DMS53 (cell line): Measurements from ENCODE around the gene KRT4.
"Not testable (repeated sequence)": the region's sequence is repeated elsewhere in the genome, so short reads cannot be mapped to it uniquely, and the experiment has no call there.

Experiments
- DNase-seq: peaks from one replicate; lab custom pipeline; 2025; lab: John Stamatoyannopoulos, UW

The KRT4 gene

GRCh38 chr12:52772772-52773171, 41.1 kb downstream of the KRT4 start:
- no peak for DNase-seq

- DNase-seq, result no peak
These were observed 41.7 kb downstream of the KRT4 start for GRCh38 chr12:52772188-52772587.

- no peak for DNase-seq
These were observed 42.4 kb downstream of the KRT4 start for GRCh38 chr12:52771505-52771904.

- no peak for DNase-seq
These were observed 42.8 kb downstream of the KRT4 start for GRCh38 chr12:52771088-52771487.

- DNase-seq, result no peak
These were observed 44.0 kb downstream of the KRT4 start for GRCh38 chr12:52769946-52770345.

- no peak for DNase-seq
These were observed 44.6 kb downstream of the KRT4 start for GRCh38 chr12:52769354-52769753.

- DNase-seq, result no peak
These were observed 45.3 kb downstream of the KRT4 start for GRCh38 chr12:52768479-52769200.

GRCh38 chr12:52767427-52767826, 46.5 kb downstream of the KRT4 start:
- DNase-seq, result no peak

GRCh38 chr12:52767020-52767379, 46.9 kb downstream of the KRT4 start:
- no peak for DNase-seq

- DNase-seq, result no peak
These were observed 47.4 kb downstream of the KRT4 start for GRCh38 chr12:52766351-52767019.

GRCh38 chr12:52765702-52766101, 48.2 kb downstream of the KRT4 start:
- no peak for DNase-seq

- no peak for DNase-seq
These were observed 49.9 kb downstream of the KRT4 start for GRCh38 chr12:52763991-52764390.

- no peak for DNase-seq
These were observed 50.8 kb downstream of the KRT4 start for GRCh38 chr12:52763036-52763659.

GRCh38 chr12:52761802-52762201, 52.1 kb downstream of the KRT4 start:
- DNase-seq, result no peak

- DNase-seq, result not testable (repeated sequence)
These were observed 52.7 kb downstream of the KRT4 start for GRCh38 chr12:52761218-52761617.

GRCh38 chr12:52760623-52761022, 53.3 kb downstream of the KRT4 start:
- DNase-seq, result no peak

- DNase-seq, result no peak
These were observed 54.2 kb downstream of the KRT4 start for GRCh38 chr12:52759695-52760094.

GRCh38 chr12:52759218-52759617, 54.7 kb downstream of the KRT4 start:
- DNase-seq, result no peak

- DNase-seq, result no peak
These were observed 56.3 kb downstream of the KRT4 start for GRCh38 chr12:52757449-52758176.
